ENCODE results near the gene SMTNL2. TPM values are rescaled to one million over a fixed set of nuclear protein-coding genes. Genes with fewer than 3 reads are reported as not detected.

The SMTNL2 gene
- total RNA-seq, 4 donors from 2014 or later, result 1.5 TPM; not detected in 2

DNA sequence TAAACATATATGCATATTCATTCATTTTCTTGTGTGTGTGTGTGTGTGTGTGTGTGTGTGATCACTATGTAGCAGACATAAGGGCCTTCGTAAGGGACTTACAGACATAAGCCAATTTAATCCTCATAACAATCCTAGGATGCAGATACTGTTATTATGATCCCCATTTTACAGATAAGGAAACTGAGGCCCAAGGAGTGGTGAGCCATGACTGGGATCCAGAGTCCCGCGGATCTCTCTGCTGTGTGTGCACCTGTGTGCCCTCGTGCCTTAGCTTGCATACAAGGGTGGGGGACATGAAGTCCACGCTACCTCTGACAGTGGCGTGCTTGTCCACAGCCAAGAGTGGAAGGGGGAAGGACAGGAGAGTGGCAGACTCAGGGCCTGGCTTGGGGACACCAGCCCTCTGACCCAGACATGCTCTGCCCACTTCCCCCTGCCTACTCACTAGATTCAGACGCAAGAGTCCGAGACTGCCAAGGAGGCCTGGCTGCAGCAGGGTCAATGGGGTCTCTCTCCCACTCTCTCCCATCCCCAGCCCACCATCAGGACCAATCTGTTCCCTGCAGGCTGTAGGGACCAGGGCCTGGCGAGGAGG is 9.8 kb upstream of the SMTNL2 start:
- TF ChIP-seq, protein P1, sequence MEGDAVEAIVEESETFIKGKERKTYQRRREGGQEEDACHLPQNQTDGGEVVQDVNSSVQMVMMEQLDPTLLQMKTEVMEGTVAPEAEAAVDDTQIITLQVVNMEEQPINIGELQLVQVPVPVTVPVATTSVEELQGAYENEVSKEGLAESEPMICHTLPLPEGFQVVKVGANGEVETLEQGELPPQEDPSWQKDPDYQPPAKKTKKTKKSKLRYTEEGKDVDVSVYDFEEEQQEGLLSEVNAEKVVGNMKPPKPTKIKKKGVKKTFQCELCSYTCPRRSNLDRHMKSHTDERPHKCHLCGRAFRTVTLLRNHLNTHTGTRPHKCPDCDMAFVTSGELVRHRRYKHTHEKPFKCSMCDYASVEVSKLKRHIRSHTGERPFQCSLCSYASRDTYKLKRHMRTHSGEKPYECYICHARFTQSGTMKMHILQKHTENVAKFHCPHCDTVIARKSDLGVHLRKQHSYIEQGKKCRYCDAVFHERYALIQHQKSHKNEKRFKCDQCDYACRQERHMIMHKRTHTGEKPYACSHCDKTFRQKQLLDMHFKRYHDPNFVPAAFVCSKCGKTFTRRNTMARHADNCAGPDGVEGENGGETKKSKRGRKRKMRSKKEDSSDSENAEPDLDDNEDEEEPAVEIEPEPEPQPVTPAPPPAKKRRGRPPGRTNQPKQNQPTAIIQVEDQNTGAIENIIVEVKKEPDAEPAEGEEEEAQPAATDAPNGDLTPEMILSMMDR (IDR thresholded peaks at IDR 0.05; ENCODE audit: low read depth), result no peak

- TF ChIP-seq, protein P1 (IDR thresholded peaks at IDR 0.05; ENCODE audit: low read depth), result no peak
Observed at GRCh38 chr17:4576161-4576558, 8.2 kb upstream of the SMTNL2 start.

GRCh38 chr17:4576729-4577322 is 7.5 kb upstream of the SMTNL2 start:
- TF ChIP-seq, protein P1 (IDR thresholded peaks at IDR 0.05; ENCODE audit: low read depth), result no peak

GRCh38 chr17:4577386-4577993 is 6.8 kb upstream of the SMTNL2 start:
- TF ChIP-seq, protein P1 (IDR thresholded peaks at IDR 0.05; ENCODE audit: low read depth), result no peak

DNA sequence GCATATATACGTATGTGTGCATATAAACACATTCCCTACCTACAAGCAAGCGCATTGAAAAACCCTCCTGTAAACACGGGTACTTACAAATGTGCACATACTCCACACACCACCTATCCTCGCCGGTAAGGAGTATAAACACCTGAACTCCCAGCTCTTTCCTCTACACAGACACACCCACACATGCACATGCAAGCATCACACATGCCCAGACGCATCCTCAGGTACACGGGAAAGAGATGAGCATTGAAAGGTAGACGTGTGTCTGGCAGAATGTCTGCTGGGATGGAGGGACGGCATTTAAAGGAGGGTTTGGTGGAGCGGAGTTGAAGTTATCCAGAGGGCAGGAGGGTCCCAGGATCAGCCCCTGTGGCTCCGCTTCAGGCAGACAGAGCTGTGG is 4.7 kb upstream of the SMTNL2 start:
- TF ChIP-seq, protein P1 (IDR thresholded peaks at IDR 0.05; ENCODE audit: low read depth), result no peak

DNA sequence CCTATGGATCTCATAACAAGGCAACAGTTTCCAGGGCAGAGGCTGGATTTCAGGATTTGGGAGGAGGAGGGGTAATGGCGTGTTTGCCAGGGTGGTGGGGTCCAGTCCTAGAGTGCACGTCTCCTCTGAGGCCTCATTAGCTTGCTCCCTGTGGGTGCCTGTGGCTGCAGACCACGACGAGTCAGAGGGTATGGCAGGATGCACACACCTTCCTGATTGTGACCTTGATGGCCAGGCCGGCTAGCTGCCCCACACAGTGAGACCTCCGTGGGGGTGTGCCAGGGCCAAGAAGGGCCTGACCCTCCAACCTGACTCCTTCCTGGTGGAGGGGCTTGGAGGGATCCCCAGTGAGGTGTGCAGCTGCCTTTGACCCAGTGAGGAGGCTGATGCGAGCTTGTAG is 4.0 kb upstream of the SMTNL2 start:
- TF ChIP-seq, protein P1 (IDR thresholded peaks at IDR 0.05; ENCODE audit: low read depth), result no peak

GRCh38 chr17:4582101-4582501 is 2.2 kb upstream of the SMTNL2 start:
- TF ChIP-seq, protein P1 (IDR thresholded peaks at IDR 0.05; ENCODE audit: low read depth), result no peak
